ENCODE results near the gene SLC39A11. TPM values are rescaled to one million over a fixed set of nuclear protein-coding genes. Genes with fewer than 3 reads are reported as not detected.

Gene SLC39A11
- total RNA-seq, 4 donors from 2014 or later = 55.1 to 123 (median 97.0) TPM

- Histone ChIP-seq H3K36me3 (no peaks in the 10 kb centered on the region), H3K27me3 (no peaks in the 10 kb centered on the region), H3K27ac (no peak overlapping the region), H3K4me1 (no peaks in the 10 kb centered on the region), H3K9me3 (no peaks in the 10 kb centered on the region), H3K4me3 (replicated peaks in 1 of 3) (no peak overlapping the region)
- TF ChIP-seq, protein P1, sequence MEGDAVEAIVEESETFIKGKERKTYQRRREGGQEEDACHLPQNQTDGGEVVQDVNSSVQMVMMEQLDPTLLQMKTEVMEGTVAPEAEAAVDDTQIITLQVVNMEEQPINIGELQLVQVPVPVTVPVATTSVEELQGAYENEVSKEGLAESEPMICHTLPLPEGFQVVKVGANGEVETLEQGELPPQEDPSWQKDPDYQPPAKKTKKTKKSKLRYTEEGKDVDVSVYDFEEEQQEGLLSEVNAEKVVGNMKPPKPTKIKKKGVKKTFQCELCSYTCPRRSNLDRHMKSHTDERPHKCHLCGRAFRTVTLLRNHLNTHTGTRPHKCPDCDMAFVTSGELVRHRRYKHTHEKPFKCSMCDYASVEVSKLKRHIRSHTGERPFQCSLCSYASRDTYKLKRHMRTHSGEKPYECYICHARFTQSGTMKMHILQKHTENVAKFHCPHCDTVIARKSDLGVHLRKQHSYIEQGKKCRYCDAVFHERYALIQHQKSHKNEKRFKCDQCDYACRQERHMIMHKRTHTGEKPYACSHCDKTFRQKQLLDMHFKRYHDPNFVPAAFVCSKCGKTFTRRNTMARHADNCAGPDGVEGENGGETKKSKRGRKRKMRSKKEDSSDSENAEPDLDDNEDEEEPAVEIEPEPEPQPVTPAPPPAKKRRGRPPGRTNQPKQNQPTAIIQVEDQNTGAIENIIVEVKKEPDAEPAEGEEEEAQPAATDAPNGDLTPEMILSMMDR (IDR thresholded peaks at IDR 0.05) = no peak
- no peak for TF ChIP-seq POLR2A (IDR thresholded peaks at IDR 0.05)
- intact Hi-C loops (cut with DNase I) = no loop called here
- DNase-seq = no peak
- 77 to 84% methylated on average over 7 of the region's 7 CpGs for WGBS, 2 donors
These were observed 362.4 kb downstream of the SLC39A11 start for GRCh38 chr17:72730077-72730476.

- Histone ChIP-seq H3K4me3 (replicated peaks in 1 of 3) (no peak overlapping the region), H3K27ac (no peak overlapping the region), H3K9me3 (no peaks in the 10 kb centered on the region), H3K27me3 (no peaks in the 10 kb centered on the region), H3K4me1 (no peaks in the 10 kb centered on the region), H3K36me3 (no peaks in the 10 kb centered on the region)
- intact Hi-C loops (cut with DNase I) = loop anchor here (5.0 to 10.0 kb wide), 3 partner anchors 430 to 648 kb away; no protein-coding TSS in a partner anchor
- no peak for DNase-seq
- WGBS, 2 donors = 52 to 72% methylated on average over 9 of the region's 9 CpGs
- TF ChIP-seq, protein P1 (IDR thresholded peaks at IDR 0.05) = no peak
- TF ChIP-seq POLR2A (IDR thresholded peaks at IDR 0.05) = no peak
These were observed 365.6 kb downstream of the SLC39A11 start for GRCh38 chr17:72726936-72727335.

- H3K27me3 ChIP-seq = no peaks in the 10 kb centered on the region
- no peak for TF ChIP-seq POLR2A (IDR thresholded peaks at IDR 0.05)
- TF ChIP-seq, protein P1 (IDR thresholded peaks at IDR 0.05) = peak; percentile 35 to 89 (median 68)
- no peaks in the 10 kb centered on the region for H3K9me3 ChIP-seq
- DNase-seq = peak; percentile 47 to 61
- H3K4me1 ChIP-seq = no peaks in the 10 kb centered on the region
- H3K27ac ChIP-seq = no peak overlapping the region
- intact Hi-C loops (cut with DNase I) = loop anchor here (5.0 to 10.0 kb wide), 3 partner anchors 432 to 649 kb away; no protein-coding TSS in a partner anchor
- no peaks in the 10 kb centered on the region for H3K36me3 ChIP-seq
- 25% methylated on average over 10 of the region's 10 CpGs for WGBS, 2 donors
- no peak overlapping the region for H3K4me3 ChIP-seq (replicated peaks in 1 of 3)
These were observed 366.9 kb downstream of the SLC39A11 start for GRCh38 chr17:72725433-72726068.

- Histone ChIP-seq H3K27me3 (no peaks in the 10 kb centered on the region), H3K4me3 (replicated peaks in 1 of 3) (no peak overlapping the region), H3K9me3 (no peaks in the 10 kb centered on the region), H3K4me1 (no peaks in the 10 kb centered on the region), H3K36me3 (no peaks in the 10 kb centered on the region), H3K27ac (no peak overlapping the region)
- WGBS, 2 donors = 84% methylated on average over 2 of the region's 2 CpGs
- TF ChIP-seq, protein P1 (IDR thresholded peaks at IDR 0.05) = no peak
- no peak for TF ChIP-seq POLR2A (IDR thresholded peaks at IDR 0.05)
- DNase-seq = no peak
- intact Hi-C loops (cut with DNase I) = loop anchor here (10.0 kb wide), 2 partner anchors 521 to 651 kb away; no protein-coding TSS in a partner anchor
These were observed 368.2 kb downstream of the SLC39A11 start for GRCh38 chr17:72724267-72724666.

- intact Hi-C loops (cut with DNase I) = loop anchor here (10.0 kb wide), 2 partner anchors 521 to 651 kb away; no protein-coding TSS in a partner anchor
- H3K36me3 ChIP-seq = no peaks in the 10 kb centered on the region
- H3K27ac ChIP-seq = no peak overlapping the region
- no peak overlapping the region for H3K4me3 ChIP-seq (replicated peaks in 1 of 3)
- no peak for DNase-seq
- no peaks in the 10 kb centered on the region for H3K9me3 ChIP-seq
- no peak for TF ChIP-seq POLR2A (IDR thresholded peaks at IDR 0.05)
- TF ChIP-seq, protein P1 (IDR thresholded peaks at IDR 0.05) = no peak
- no peaks in the 10 kb centered on the region for H3K27me3 ChIP-seq
- no peaks in the 10 kb centered on the region for H3K4me1 ChIP-seq
- WGBS, 2 donors = 84 to 88% methylated on average over 7 of the region's 7 CpGs
These were observed 368.8 kb downstream of the SLC39A11 start for GRCh38 chr17:72723711-72724110.

Measured in thyroid gland (tissue), 4 donors.